CD8-positive, alpha-beta memory T cell (primary cell): ENCODE measurements around the gene LRRC23. TPM values are rescaled to one million over a fixed set of nuclear protein-coding genes. Genes with fewer than 3 reads are reported as not detected.

Source experiments
- CTCF ChIA-PET: fragments of 350-600 bp; sonication (Branson Sonifier 250); formaldehyde crosslinking; loops from one replicate; lab custom pipeline; 2021; ENCODE audit warnings: antibody characterized with exemption; lab: Charles Lee
- POLR2A ChIA-PET: fragments of 350-600 bp; sonication (Branson Sonifier 250); formaldehyde crosslinking; loops from one replicate; lab custom pipeline; 2021; ENCODE audit warnings: antibody characterized with exemption; lab: Charles Lee
- DNase-seq, 5 donors: peaks; one replicate each; pipeline versions ENCODE4 v3.0.0 to v3.0.0-alpha.2; 2020 to 2022; ENCODE audit warnings: mixed read lengths in 1 of 5
- H3K27ac ChIP-seq: one replicate; pipeline ENCODE4 v1.7.0; 2013; ENCODE audit warnings: low read depth, mild to moderate bottlenecking, low read length, moderate library complexity
- H3K27me3 ChIP-seq: 2 replicates; pipeline ENCODE4 v1.7.0; 2013; ENCODE audit warnings: low read length, mild to moderate bottlenecking; ENCODE audit not compliant: insufficient read depth, poor library complexity, severe bottlenecking
- H3K36me3 ChIP-seq: 2 replicates; pipeline ENCODE4 v1.7.0; 2013; ENCODE audit warnings: mild to moderate bottlenecking, low read length, moderate library complexity; ENCODE audit not compliant: insufficient read depth
- H3K4me1 ChIP-seq: 2 replicates; pipeline ENCODE4 v1.7.0; 2013; ENCODE audit warnings: mild to moderate bottlenecking, low read length, moderate library complexity; ENCODE audit not compliant: insufficient read depth
- H3K4me3 ChIP-seq: 2 replicates; pipeline ENCODE4 v1.7.0; 2013; ENCODE audit warnings: mild to moderate bottlenecking, low read length
- H3K9me3 ChIP-seq: 2 replicates; pipeline ENCODE4 v1.7.0; 2013; ENCODE audit warnings: mild to moderate bottlenecking, low read length
- H3K27ac Mint-ChIP-seq, 8 donors: one replicate each; pipeline ENCODE4 v1.8.0; 2020 to 2021; ENCODE audit warnings: mixed read lengths in 8 of 8, mild to moderate bottlenecking in 6 of 8, inconsistent platforms in 3 of 8, moderate library complexity in 3 of 8
- H3K27me3 Mint-ChIP-seq, 2 donors: one replicate each; pipeline ENCODE4 v1.8.0; 2020 to 2021; ENCODE audit warnings: mixed read lengths in 2 of 2, mild to moderate bottlenecking in 1 of 2, moderate library complexity in 1 of 2
- H3K36me3 Mint-ChIP-seq, 3 donors: one replicate each; pipeline ENCODE4 v1.8.0; 2020 to 2021; ENCODE audit warnings: mixed read lengths in 3 of 3, inconsistent platforms in 1 of 3, mild to moderate bottlenecking in 1 of 3
- H3K4me1 Mint-ChIP-seq, 3 donors: one replicate each; pipeline ENCODE4 v1.8.0; 2020 to 2021; ENCODE audit warnings: mixed read lengths in 3 of 3, inconsistent platforms in 1 of 3, mild to moderate bottlenecking in 1 of 3
- H3K4me3 Mint-ChIP-seq, 7 donors: one replicate each; pipeline ENCODE4 v1.8.0; 2020 to 2021; ENCODE audit warnings: mixed read lengths in 7 of 7, mild to moderate bottlenecking in 6 of 7, moderate library complexity in 4 of 7, inconsistent platforms in 2 of 7
- H3K9me3 Mint-ChIP-seq, 5 donors: one replicate each; pipeline ENCODE4 v1.8.0; 2020 to 2022; ENCODE audit warnings: mixed read lengths in 5 of 5, mild to moderate bottlenecking in 3 of 5, moderate library complexity in 2 of 5, inconsistent platforms in 1 of 5
- polyA plus RNA-seq: library from polyadenylated mRNA; unstranded; fragments of 300-500 nt; fragmentation: Illumina TruSeq; gene quantifications from one replicate; pipeline ENCODE4 v1.2.3, GENCODE V29; 2021
- total RNA-seq, 2 experiments: library from RNA; stranded (reverse); gene quantifications; one replicate each; pipeline ENCODE4 v1.2.3, GENCODE V29; 2021

The LRRC23 gene, protein sequence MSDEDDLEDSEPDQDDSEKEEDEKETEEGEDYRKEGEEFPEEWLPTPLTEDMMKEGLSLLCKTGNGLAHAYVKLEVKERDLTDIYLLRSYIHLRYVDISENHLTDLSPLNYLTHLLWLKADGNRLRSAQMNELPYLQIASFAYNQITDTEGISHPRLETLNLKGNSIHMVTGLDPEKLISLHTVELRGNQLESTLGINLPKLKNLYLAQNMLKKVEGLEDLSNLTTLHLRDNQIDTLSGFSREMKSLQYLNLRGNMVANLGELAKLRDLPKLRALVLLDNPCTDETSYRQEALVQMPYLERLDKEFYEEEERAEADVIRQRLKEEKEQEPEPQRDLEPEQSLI
- total RNA-seq (1 to 10 TPM; 4.9 to 5.0 TPM), polyA plus RNA-seq (5.0 TPM)

DNA sequence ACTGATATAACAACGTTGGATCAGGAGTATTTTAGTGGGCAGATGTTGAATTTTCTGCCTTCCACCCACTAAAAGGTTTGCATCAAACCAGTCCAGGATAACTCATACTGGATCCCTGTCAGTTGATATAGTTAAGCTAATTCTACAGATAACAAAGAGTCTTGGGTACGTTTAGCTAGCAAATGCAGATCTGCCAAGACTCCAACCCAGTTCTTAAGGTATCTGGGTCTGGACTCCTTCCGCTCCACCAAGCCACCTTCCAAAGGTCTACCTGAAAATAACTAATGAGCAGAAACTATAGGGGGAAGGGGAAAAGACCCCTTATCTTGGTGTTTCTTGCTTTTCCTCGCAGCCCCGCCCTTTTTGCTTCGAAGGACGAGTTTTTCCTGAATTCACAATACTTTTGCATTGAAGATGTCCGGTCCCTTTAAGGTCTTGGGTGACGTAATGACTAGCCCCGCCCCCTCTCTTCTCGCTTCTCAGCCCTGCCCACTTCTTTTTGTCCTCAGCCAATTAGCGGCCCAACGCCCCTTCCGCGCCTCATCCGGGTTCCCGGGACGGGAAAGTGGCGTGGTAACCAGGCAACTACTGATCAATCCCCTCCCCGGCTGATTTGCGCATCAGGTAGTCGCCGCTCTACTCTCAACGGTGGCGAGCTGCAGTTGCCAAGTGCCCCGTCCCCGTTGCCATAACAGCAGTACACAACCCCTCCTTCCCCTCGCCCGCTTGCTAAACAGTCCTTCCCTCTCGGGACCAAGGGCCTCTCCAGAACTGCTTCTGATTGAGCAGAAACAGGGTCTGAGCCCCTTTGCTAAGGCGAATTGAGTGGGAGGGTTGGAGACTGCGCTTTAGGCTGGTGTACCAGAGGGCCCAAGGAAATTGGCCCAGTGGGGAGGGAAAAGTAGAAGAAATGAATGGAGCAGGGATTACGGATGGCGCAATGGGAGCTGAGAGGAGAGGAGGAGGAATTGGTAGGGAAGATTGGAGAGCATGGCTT, at the start of gene LRRC23:
Gene LRRC23 (plus strand): TSS at position 543 of the 997 bp plus-strand sequence. CDS start 812 bp downstream, outside the sequence.
- peak within 1 kb of the TSS; percentile 86 for H3K4me3 ChIP-seq
- Mint-ChIP-seq H3K9me3 (no peaks in the 10 kb centered on the region), H3K4me3 (peak within 1 kb of the TSS in 1 of 7 donors; percentile 19), H3K27me3 (no peaks in the 10 kb centered on the region), H3K4me1 (peaks cover 0 to 5% (median 0%) of the 10 kb centered on the region in 3 donors), H3K27ac (peak within 1 kb of the TSS in 1 of 8 donors; percentile 78), H3K36me3 (peaks cover 0 to 5% (median 3%) of the 10 kb centered on the region in 3 donors)
- POLR2A ChIA-PET, result interaction anchor here (0.9 to 1.6 kb wide), 4 partner anchors 9 to 53 kb away, joined by 3 to 10 read pairs (median 4); partner anchors contain the start of genes CDCA3, ENO2 and USP5
- peak within 1 kb of the TSS; percentile 95 for H3K27ac ChIP-seq
- no peaks in the 10 kb centered on the region for H3K27me3 ChIP-seq
- CTCF ChIA-PET, result interaction anchor here (1.0 to 7.9 kb wide), 5 partner anchors 13 to 114 kb away, joined by 3 to 50 read pairs (median 5); partner anchors contain the start of genes LPCAT3 and SPSB2
- no peaks in the 10 kb centered on the region for H3K9me3 ChIP-seq
- DNase-seq, result peak; percentile 97 to 99 (median 98)
- H3K4me1 ChIP-seq, result peaks cover 16% of the 10 kb centered on the region
- no peaks in the 10 kb centered on the region for H3K36me3 ChIP-seq

DNA sequence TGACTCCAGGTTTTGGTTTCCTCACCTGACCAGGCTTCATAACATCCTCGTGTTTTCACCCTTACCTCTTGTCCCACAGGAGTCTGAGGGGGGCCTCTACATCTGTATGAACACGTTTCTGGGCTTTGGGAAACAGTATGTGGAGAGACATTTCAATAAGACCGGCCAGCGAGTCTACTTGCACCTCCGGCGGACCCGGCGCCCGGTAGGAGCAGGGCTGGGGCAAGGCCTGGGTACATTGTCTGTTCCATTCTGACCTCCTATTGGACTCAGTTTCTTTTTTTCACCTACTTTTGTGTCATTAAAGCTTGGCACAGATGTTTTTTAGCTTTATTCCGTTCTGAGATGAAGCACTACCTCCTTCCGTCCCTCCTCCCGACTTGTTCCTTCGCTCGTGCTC, 49.3 kb upstream of the LRRC23 start:
- H3K27ac ChIP-seq, result no peak overlapping the region
- Mint-ChIP-seq H3K27ac (no peak overlapping the region), H3K36me3 (peaks cover 8 to 66% (median 11%) of the 10 kb centered on the region in 3 donors), H3K4me3 (peak overlapping the region in 1 of 7 donors; percentile 40), H3K4me1 (peaks cover 20 to 37% (median 23%) of the 10 kb centered on the region in 3 donors), H3K9me3 (no peaks in the 10 kb centered on the region), H3K27me3 (no peaks in the 10 kb centered on the region)
- H3K27me3 ChIP-seq, result no peaks in the 10 kb centered on the region
- H3K9me3 ChIP-seq, result no peaks in the 10 kb centered on the region
- peaks cover 41% of the 10 kb centered on the region for H3K36me3 ChIP-seq
- ChIA-PET CTCF (interaction anchor here (0.6 to 12.8 kb wide), 5 partner anchors 9 to 252 kb away, joined by 3 to 128 read pairs (median 4); partner anchors contain the start of genes SPSB2 and TPI1), POLR2A (interaction anchor here (5.2 kb wide), 1 partner anchor 12 kb away, joined by 36 read pairs; the partner anchor contains the start of gene TPI1)
- peaks cover 18% of the 10 kb centered on the region for H3K4me1 ChIP-seq
- no peak overlapping the region for H3K4me3 ChIP-seq
- no peak for DNase-seq

DNA sequence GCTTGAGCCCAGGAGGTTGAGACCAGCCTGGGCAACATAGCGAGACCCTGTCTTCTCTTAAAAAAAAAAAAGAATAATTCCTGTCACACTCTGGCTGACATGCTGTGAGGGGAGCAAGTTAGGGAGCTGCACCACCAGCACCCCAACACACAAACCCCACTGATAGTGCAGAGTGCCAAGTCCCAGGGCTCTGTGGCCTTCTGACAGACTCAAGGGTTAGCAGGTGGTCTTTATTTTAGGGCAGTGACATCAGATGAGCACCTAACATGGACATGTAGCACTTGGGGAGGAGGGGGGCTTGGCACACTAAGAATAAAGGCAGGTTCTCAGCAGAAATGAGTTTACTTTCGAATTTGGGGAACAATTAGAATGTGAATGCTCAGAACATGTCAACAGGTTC, 45.8 kb upstream of the LRRC23 start:
- H3K27me3 ChIP-seq, result no peaks in the 10 kb centered on the region
- no peaks in the 10 kb centered on the region for H3K9me3 ChIP-seq
- no peak overlapping the region for H3K27ac ChIP-seq
- Mint-ChIP-seq H3K27me3 (no peaks in the 10 kb centered on the region), H3K36me3 (peaks cover 14 to 86% (median 14%) of the 10 kb centered on the region in 3 donors), H3K4me3 (no peak overlapping the region), H3K27ac (no peak overlapping the region), H3K9me3 (no peaks in the 10 kb centered on the region), H3K4me1 (peaks cover 6 to 16% (median 8%) of the 10 kb centered on the region in 3 donors)
- no peak overlapping the region for H3K4me3 ChIP-seq
- ChIA-PET CTCF (interaction anchor here (1.2 to 3.7 kb wide), 2 partner anchors 14 to 106 kb away, joined by 3 to 13 read pairs; partner anchors contain the start of genes MLF2 and SPSB2), POLR2A (no interaction called here)
- H3K4me1 ChIP-seq, result peaks cover 7% of the 10 kb centered on the region
- DNase-seq, result no peak
- H3K36me3 ChIP-seq, result peaks cover 72% of the 10 kb centered on the region

DNA sequence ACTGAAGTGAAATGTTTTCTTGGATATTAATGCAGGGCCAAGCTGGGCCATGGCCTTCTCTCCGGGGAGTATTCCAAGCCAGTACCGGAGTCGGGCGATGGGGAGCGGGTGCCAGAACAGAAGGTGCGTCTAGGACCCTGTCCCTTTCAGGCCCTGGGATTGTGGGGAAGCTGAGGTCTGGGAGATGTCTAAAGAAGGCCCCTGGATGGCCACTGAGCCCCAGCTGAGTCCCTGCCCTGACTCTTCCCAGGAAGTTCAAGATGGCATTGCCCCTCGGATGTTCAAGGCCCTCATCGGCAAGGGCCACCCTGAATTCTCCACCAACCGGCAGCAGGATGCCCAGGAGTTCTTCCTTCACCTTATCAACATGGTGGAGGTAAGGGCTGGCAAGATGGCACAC, 44.5 kb upstream of the LRRC23 start:
- Histone ChIP-seq H3K27ac (no peak overlapping the region), H3K4me1 (peaks cover under 1% of the 10 kb centered on the region), H3K9me3 (no peaks in the 10 kb centered on the region), H3K4me3 (no peak overlapping the region), H3K36me3 (peaks cover 78% of the 10 kb centered on the region), H3K27me3 (no peaks in the 10 kb centered on the region)
- H3K4me3 Mint-ChIP-seq, result peak overlapping the region in 1 of 7 donors; percentile 20
- ChIA-PET POLR2A (no interaction called here), CTCF (interaction anchor here (1.5 to 3.7 kb wide), 3 partner anchors 8 to 158 kb away, joined by 3 to 13 read pairs (median 9); partner anchors contain the start of genes LPCAT3, SPSB2 and USP5)
- no peak for DNase-seq
- H3K27me3 Mint-ChIP-seq, result no peaks in the 10 kb centered on the region
- peaks cover 0 to 4% (median 3%) of the 10 kb centered on the region in 3 donors for H3K4me1 Mint-ChIP-seq
- peak overlapping the region in 1 of 8 donors; percentile 4 for H3K27ac Mint-ChIP-seq
- H3K36me3 Mint-ChIP-seq, result peaks cover 16 to 92% (median 19%) of the 10 kb centered on the region in 3 donors
- no peaks in the 10 kb centered on the region for H3K9me3 Mint-ChIP-seq

DNA sequence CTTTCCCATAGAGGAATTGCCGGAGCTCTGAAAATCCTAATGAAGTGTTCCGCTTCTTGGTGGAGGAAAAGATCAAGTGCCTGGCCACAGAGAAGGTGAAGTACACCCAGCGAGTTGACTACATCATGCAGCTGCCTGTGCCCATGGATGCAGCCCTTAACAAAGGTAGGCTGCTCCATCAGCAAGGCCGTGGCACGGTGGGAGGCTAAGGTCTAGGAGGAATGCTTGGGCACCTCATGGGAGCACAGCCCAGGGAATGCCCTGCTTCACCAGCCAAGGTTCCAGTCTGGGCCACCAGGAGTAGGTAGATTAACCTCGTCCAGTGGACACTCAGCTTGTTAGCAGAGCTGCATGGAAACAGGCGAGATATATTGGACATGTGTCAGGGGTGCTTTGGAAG, 43.7 kb upstream of the LRRC23 start:
- Mint-ChIP-seq H3K27ac (no peak overlapping the region), H3K36me3 (peaks cover 16 to 93% (median 19%) of the 10 kb centered on the region in 3 donors), H3K4me3 (no peak overlapping the region), H3K9me3 (no peaks in the 10 kb centered on the region), H3K4me1 (peaks cover 0 to 5% (median 3%) of the 10 kb centered on the region in 3 donors), H3K27me3 (no peaks in the 10 kb centered on the region)
- CTCF ChIA-PET, result interaction anchor here (1.4 to 3.7 kb wide), 4 partner anchors 8 to 157 kb away, joined by 3 to 13 read pairs (median 7); partner anchors contain the start of genes LPCAT3, SPSB2 and USP5
- Histone ChIP-seq H3K27me3 (no peaks in the 10 kb centered on the region), H3K9me3 (no peaks in the 10 kb centered on the region), H3K27ac (no peak overlapping the region), H3K4me1 (no peaks in the 10 kb centered on the region), H3K36me3 (peaks cover 75% of the 10 kb centered on the region), H3K4me3 (no peak overlapping the region)
- no peak for DNase-seq
- POLR2A ChIA-PET, result interaction anchor here (1.2 kb wide), 2 partner anchors 9 to 12 kb away, joined by 4 to 5 read pairs; partner anchors contain the start of genes SPSB2 and USP5

DNA sequence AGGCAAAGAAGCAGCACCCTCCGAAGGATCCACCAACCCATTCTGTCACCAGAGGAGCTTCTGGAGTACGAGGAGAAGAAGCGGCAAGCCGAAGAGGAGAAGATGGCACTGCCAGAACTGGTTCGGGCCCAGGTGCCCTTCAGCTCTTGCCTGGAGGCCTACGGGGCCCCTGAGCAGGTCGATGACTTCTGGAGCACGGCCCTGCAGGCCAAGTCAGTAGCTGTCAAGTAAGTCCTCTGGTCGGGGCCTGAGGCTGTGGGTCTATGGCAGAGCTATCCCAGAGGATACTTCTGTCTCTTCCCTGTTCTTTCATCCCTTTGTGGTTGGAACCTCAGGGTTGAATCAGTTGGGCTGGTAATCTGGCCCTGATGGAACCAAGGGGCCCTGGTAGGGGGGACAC, 43.2 kb upstream of the LRRC23 start:
- Histone ChIP-seq H3K9me3 (no peaks in the 10 kb centered on the region), H3K4me3 (no peak overlapping the region), H3K27ac (no peak overlapping the region), H3K4me1 (no peaks in the 10 kb centered on the region), H3K36me3 (peaks cover 71% of the 10 kb centered on the region), H3K27me3 (no peaks in the 10 kb centered on the region)
- no peaks in the 10 kb centered on the region for H3K9me3 Mint-ChIP-seq
- DNase-seq, result no peak
- ChIA-PET POLR2A (interaction anchor here (0.6 to 1.2 kb wide), 3 partner anchors 9 to 64 kb away, joined by 3 to 5 read pairs (median 4); partner anchors contain the start of genes SPSB2 and USP5), CTCF (interaction anchor here (1.4 to 3.7 kb wide), 4 partner anchors 8 to 157 kb away, joined by 3 to 13 read pairs (median 7); partner anchors contain the start of genes LPCAT3, SPSB2 and USP5)
- peaks cover 0 to 5% (median 3%) of the 10 kb centered on the region in 3 donors for H3K4me1 Mint-ChIP-seq
- no peaks in the 10 kb centered on the region for H3K27me3 Mint-ChIP-seq
- no peak overlapping the region for H3K4me3 Mint-ChIP-seq
- no peak overlapping the region for H3K27ac Mint-ChIP-seq
- peaks cover 16 to 89% (median 19%) of the 10 kb centered on the region in 3 donors for H3K36me3 Mint-ChIP-seq

DNA sequence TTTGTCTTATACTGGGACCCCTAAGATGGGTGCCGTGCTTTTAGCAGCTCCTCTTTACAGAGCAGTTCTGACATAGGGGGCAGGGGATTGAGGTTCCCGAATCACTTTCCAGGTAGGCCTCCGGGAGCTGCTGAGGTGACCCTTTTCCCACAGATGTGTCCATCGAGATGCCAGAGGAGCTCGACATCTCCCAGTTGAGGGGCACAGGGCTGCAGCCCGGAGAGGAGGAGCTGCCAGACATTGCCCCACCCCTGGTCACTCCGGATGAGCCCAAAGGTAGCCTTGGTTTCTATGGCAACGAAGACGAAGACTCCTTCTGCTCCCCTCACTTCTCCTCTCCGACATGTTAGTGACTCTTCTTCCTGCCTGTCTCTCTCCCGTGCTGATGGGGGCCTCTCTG, 41.6 kb upstream of the LRRC23 start:
- Mint-ChIP-seq H3K4me3 (no peak overlapping the region), H3K27me3 (no peaks in the 10 kb centered on the region), H3K9me3 (no peaks in the 10 kb centered on the region), H3K27ac (no peak overlapping the region), H3K36me3 (peaks cover 6 to 78% (median 10%) of the 10 kb centered on the region in 3 donors), H3K4me1 (peaks cover 1 to 11% (median 8%) of the 10 kb centered on the region in 3 donors)
- Histone ChIP-seq H3K36me3 (peaks cover 54% of the 10 kb centered on the region), H3K4me3 (no peak overlapping the region), H3K9me3 (no peaks in the 10 kb centered on the region), H3K27me3 (no peaks in the 10 kb centered on the region), H3K27ac (no peak overlapping the region), H3K4me1 (no peaks in the 10 kb centered on the region)
- no peak for DNase-seq
- ChIA-PET CTCF (interaction anchor here (2.8 kb wide), 1 partner anchor 10 kb away, joined by 12 read pairs; the partner anchor contains the start of gene SPSB2), POLR2A (interaction anchor here (3.2 kb wide), 1 partner anchor 11 kb away, joined by 19 read pairs; the partner anchor contains the start of gene USP5)
